ENCODE results near the gene TCP11L2.

Gene TCP11L2

DNA sequence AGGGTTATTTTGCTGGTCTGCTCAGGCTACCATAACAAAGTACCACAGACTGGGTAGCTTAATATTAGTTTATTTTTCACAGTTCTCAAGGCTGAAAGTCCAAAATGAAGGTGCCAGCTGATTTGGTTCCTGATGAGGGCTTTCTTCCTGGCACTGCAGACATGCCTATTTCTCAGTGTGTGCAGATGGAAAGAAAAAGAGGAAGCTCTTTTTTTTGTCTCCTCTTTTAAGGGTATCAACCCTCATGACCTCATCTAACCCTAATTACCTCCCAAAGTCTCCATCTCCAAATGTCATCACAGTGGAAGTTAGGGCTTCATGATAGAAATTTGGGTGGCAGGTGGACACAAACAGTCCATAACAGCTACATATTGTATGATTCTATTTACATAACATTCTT is 30.0 kb downstream of the TCP11L2 start:
- Histone ChIP-seq H3K4me2 (ENCODE audit: low read length) (no peak overlapping the region), H3K9ac (ENCODE audit: low read length) (no peak overlapping the region), H3K4me3 (ENCODE audit: low read length) (no peak overlapping the region), H3K27ac (ENCODE audit: low read length) (no peak overlapping the region), H3K79me2 (ENCODE audit: low read length) (no peaks in the 10 kb centered on the region), H3K27me3 (ENCODE audit: low read depth, low read length) (peaks cover 6% of the 10 kb centered on the region; the same call in 1 of the 2 replicates), H3K36me3 (replicated peaks; ENCODE audit: low read depth, low read length) (no peaks in the 10 kb centered on the region), H3K4me1 (ENCODE audit: low read length) (0 out of 2 replicates have a peak, but pooled peaks cover 4% of the 10 kb centered on the region), H2AFZ (ENCODE audit: low read depth, low read length) (no peak overlapping the region), H3K9me3 (ENCODE audit: insufficient read depth, low read length) (no peaks in the 10 kb centered on the region), H4K20me1 (ENCODE audit: insufficient read depth, low read length) (no peaks in the 10 kb centered on the region)
- no peak for TF ChIP-seq EZH2phosphoT487 (IDR thresholded peaks at IDR 0.05; ENCODE audit: low read depth)
- TF ChIP-seq, protein P1, sequence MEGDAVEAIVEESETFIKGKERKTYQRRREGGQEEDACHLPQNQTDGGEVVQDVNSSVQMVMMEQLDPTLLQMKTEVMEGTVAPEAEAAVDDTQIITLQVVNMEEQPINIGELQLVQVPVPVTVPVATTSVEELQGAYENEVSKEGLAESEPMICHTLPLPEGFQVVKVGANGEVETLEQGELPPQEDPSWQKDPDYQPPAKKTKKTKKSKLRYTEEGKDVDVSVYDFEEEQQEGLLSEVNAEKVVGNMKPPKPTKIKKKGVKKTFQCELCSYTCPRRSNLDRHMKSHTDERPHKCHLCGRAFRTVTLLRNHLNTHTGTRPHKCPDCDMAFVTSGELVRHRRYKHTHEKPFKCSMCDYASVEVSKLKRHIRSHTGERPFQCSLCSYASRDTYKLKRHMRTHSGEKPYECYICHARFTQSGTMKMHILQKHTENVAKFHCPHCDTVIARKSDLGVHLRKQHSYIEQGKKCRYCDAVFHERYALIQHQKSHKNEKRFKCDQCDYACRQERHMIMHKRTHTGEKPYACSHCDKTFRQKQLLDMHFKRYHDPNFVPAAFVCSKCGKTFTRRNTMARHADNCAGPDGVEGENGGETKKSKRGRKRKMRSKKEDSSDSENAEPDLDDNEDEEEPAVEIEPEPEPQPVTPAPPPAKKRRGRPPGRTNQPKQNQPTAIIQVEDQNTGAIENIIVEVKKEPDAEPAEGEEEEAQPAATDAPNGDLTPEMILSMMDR (IDR thresholded peaks at IDR 0.05; ENCODE audit: low read depth, low read length) = no peak

DNA sequence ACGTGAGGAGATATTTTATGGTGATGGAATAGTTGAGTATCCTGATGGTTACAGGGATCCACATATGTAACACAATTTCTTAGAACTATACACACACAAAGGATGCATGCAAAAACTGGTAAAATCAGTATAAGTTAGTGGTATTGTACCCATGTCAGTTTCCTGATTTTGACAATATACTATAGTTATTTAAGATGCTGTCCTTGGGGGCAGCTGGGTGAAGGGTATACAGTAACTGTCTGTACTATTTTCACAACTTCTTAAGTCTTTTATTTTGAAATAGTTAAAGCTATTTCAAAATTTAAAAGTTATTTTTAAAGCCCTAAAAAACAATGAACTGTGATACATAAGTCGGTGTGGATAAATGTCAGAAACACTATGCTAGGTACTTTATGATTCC is 30.5 kb downstream of the TCP11L2 start:
- Histone ChIP-seq H3K4me3 (ENCODE audit: low read length) (no peak overlapping the region), H2AFZ (ENCODE audit: low read depth, low read length) (no peak overlapping the region), H3K4me2 (ENCODE audit: low read length) (no peak overlapping the region), H3K36me3 (replicated peaks; ENCODE audit: low read depth, low read length) (no peaks in the 10 kb centered on the region), H3K4me1 (ENCODE audit: low read length) (0 out of 2 replicates have a peak, but pooled peaks cover 4% of the 10 kb centered on the region), H3K79me2 (ENCODE audit: low read length) (no peaks in the 10 kb centered on the region), H3K27ac (ENCODE audit: low read length) (no peak overlapping the region), H3K9me3 (ENCODE audit: insufficient read depth, low read length) (no peaks in the 10 kb centered on the region), H3K9ac (ENCODE audit: low read length) (no peak overlapping the region), H3K27me3 (ENCODE audit: low read depth, low read length) (peaks cover 6% of the 10 kb centered on the region), H4K20me1 (ENCODE audit: insufficient read depth, low read length) (no peaks in the 10 kb centered on the region)
- TF ChIP-seq, protein P1 (IDR thresholded peaks at IDR 0.05; ENCODE audit: low read depth, low read length) = no peak
- TF ChIP-seq EZH2phosphoT487 (IDR thresholded peaks at IDR 0.05; ENCODE audit: low read depth) = no peak

DNA sequence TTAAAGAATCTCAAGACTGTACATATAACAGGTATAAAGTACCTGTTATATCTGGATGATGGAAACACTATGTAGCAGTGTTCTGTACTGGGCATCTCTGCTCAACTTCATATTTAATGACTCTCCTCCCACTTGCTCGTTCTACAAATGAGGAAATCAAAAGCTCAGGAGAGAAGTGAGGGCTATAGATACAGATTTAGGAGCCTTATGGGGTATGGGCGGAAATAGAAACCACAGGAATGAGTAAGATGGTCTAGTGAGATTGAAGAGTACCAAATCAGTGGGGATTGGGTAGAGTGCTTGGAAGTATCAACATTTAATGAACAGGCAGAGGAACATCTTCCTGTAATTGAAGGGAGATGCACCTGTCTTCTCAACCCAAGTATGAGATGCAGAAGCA is 31.2 kb downstream of the TCP11L2 start:
- TF ChIP-seq EZH2phosphoT487 (IDR thresholded peaks at IDR 0.05; ENCODE audit: low read depth) = no peak
- TF ChIP-seq, protein P1 (IDR thresholded peaks at IDR 0.05; ENCODE audit: low read depth, low read length) = no peak
- Histone ChIP-seq H3K27ac (ENCODE audit: low read length) (no peak overlapping the region), H3K9ac (ENCODE audit: low read length) (no peak overlapping the region), H3K4me1 (ENCODE audit: low read length) (0 out of 2 replicates have a peak, but pooled peaks cover 4% of the 10 kb centered on the region), H3K36me3 (replicated peaks; ENCODE audit: low read depth, low read length) (no peaks in the 10 kb centered on the region), H2AFZ (ENCODE audit: low read depth, low read length) (no peak overlapping the region), H3K4me3 (ENCODE audit: low read length) (no peak overlapping the region), H3K4me2 (ENCODE audit: low read length) (no peak overlapping the region), H3K9me3 (ENCODE audit: insufficient read depth, low read length) (no peaks in the 10 kb centered on the region), H3K79me2 (ENCODE audit: low read length) (no peaks in the 10 kb centered on the region), H3K27me3 (ENCODE audit: low read depth, low read length) (peaks cover 6% of the 10 kb centered on the region), H4K20me1 (ENCODE audit: insufficient read depth, low read length) (no peaks in the 10 kb centered on the region)

DNA sequence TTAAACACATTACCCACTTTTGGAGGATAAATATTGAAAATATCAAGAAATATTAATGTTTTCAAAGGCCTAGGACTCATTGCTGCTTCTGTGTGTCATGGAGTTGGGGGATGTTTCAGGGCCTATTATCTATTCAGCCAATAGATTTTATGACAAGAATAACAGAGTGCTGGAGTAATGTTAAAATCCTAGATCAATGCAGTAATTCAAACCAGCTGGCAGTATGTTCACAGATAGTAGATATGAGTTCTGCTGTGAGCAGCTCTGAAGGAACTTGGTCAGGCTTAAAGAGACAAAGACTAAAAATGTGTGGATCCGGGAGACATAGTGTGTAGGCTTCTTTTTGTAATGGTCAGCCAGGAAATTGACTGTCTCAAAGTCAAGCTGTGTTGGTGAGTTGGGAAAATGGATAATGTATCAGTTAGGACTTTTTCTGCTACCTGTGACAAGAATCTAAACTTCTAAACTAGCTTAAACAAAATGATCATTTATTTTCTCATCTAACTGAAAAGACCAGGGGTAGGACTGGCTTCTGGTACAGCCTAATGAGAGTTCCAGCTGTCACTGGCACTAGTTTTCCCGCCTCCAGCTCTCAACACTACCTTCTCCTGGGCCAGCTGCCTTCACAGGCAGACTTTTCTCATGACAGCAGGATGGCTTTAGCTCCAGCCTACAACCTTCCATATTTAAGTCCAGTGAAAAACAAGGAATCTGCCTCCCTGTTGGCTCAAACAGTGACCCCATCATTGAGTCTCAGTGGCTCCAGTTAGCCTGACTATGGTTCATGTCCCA is 38.7 kb downstream of the TCP11L2 start:
- no peaks in the 10 kb centered on the region for H4K20me1 ChIP-seq (ENCODE audit: insufficient read depth, low read length)
- peaks cover 2% of the 10 kb centered on the region; the same call in 1 of the 2 replicates for H3K27me3 ChIP-seq (ENCODE audit: low read depth, low read length)
- H3K9me3 ChIP-seq (ENCODE audit: insufficient read depth, low read length) = no peaks in the 10 kb centered on the region
- no peak for TF ChIP-seq EZH2phosphoT487 (IDR thresholded peaks at IDR 0.05; ENCODE audit: low read depth)
- TF ChIP-seq, protein P1 (IDR thresholded peaks at IDR 0.05; ENCODE audit: low read depth, low read length) = no peak
- H3K36me3 ChIP-seq (replicated peaks; ENCODE audit: low read depth, low read length) = no peaks in the 10 kb centered on the region
- no peak overlapping the region for H3K4me3 ChIP-seq (ENCODE audit: low read length)
- H2AFZ ChIP-seq (ENCODE audit: low read depth, low read length) = no peak overlapping the region
- H3K9ac ChIP-seq (ENCODE audit: low read length) = no peak overlapping the region
- H3K27ac ChIP-seq (ENCODE audit: low read length) = no peak overlapping the region
- no peaks in the 10 kb centered on the region for H3K79me2 ChIP-seq (ENCODE audit: low read length)
- no peak overlapping the region for H3K4me2 ChIP-seq (ENCODE audit: low read length)
- no peaks in the 10 kb centered on the region for H3K4me1 ChIP-seq (ENCODE audit: low read length)
